ENCODE data around the gene PUS3.
"Not testable (repeated sequence)": the region's sequence is repeated elsewhere in the genome, so short reads cannot be mapped to it uniquely, and the experiment has no call there.

Gene PUS3

GRCh38 chr11:125922156-125922555 lies 19.1 kb upstream of the PUS3 start:
- TF ChIP-seq CTCF (IDR thresholded peaks at IDR 0.05; ENCODE audit: control insufficient read depth, insufficient read depth, low read depth, low read length, missing control alignments) = no peak
- no peak overlapping the region for H3K4me3 ChIP-seq (ENCODE audit: control insufficient read depth, low read depth, low read length)
- DNase-seq (ENCODE audit: low read depth) = no peak

- no peak for TF ChIP-seq CTCF (IDR thresholded peaks at IDR 0.05; ENCODE audit: control insufficient read depth, insufficient read depth, low read depth, low read length, missing control alignments)
- H3K4me3 ChIP-seq (ENCODE audit: control insufficient read depth, low read depth, low read length) = no peak overlapping the region
- no peak for DNase-seq (ENCODE audit: low read depth)
Observed at GRCh38 chr11:125921042-125921441, 18.0 kb upstream of the PUS3 start.

GRCh38 chr11:125918140-125918840 lies 15.3 kb upstream of the PUS3 start:
- peak; percentile 11 for TF ChIP-seq CTCF (IDR thresholded peaks at IDR 0.05; ENCODE audit: control insufficient read depth, insufficient read depth, low read depth, low read length, missing control alignments)
- no peak for DNase-seq (ENCODE audit: low read depth)
- no peak overlapping the region for H3K4me3 ChIP-seq (ENCODE audit: control insufficient read depth, low read depth, low read length)

- DNase-seq (ENCODE audit: low read depth) = no peak
- H3K4me3 ChIP-seq (ENCODE audit: control insufficient read depth, low read depth, low read length) = no peak overlapping the region
- no peak for TF ChIP-seq CTCF (IDR thresholded peaks at IDR 0.05; ENCODE audit: control insufficient read depth, insufficient read depth, low read depth, low read length, missing control alignments)
Observed at GRCh38 chr11:125916683-125917347, 13.8 kb upstream of the PUS3 start.

- H3K4me3 ChIP-seq (ENCODE audit: control insufficient read depth, low read depth, low read length); DNase-seq (ENCODE audit: low read depth): not testable (repeated sequence)
Observed at GRCh38 chr11:125914601-125915000, 11.6 kb upstream of the PUS3 start.

GRCh38 chr11:125910226-125910849 lies 7.3 kb upstream of the PUS3 start:
- no peak for TF ChIP-seq CTCF (IDR thresholded peaks at IDR 0.05; ENCODE audit: control insufficient read depth, insufficient read depth, low read depth, low read length, missing control alignments)
- no peak overlapping the region for H3K4me3 ChIP-seq (ENCODE audit: control insufficient read depth, low read depth, low read length)
- DNase-seq (ENCODE audit: low read depth) = no peak

GRCh38 chr11:125904678-125905077 lies 1.7 kb upstream of the PUS3 start:
- DNase-seq (ENCODE audit: low read depth) = no peak
- TF ChIP-seq CTCF (IDR thresholded peaks at IDR 0.05; ENCODE audit: control insufficient read depth, insufficient read depth, low read depth, low read length, missing control alignments) = no peak
- no peak overlapping the region for H3K4me3 ChIP-seq (ENCODE audit: control insufficient read depth, low read depth, low read length)
